ENCODE measurements around the gene PRPF4.
"Not testable (repeated sequence)": the region's sequence is repeated elsewhere in the genome, so short reads cannot be mapped to it uniquely, and the experiment has no call there.

GRCh38 chr9:113249661-113250060 lies 25.8 kb upstream of the PRPF4 start:
- TF ChIP-seq CTCF (IDR thresholded peaks at IDR 0.05; ENCODE audit: extremely low read depth in 1 of 2, insufficient read depth in 1 of 2, low read depth in 1 of 2, low read length in 2 of 2); EZH2 (IDR thresholded peaks at IDR 0.05; ENCODE audit: borderline replicate concordance, low read depth, low read length, severe bottlenecking); POLR2A (IDR thresholded peaks at IDR 0.05; ENCODE audit: low read depth, low read length): not testable (repeated sequence)

Data from endothelial cell of umbilical vein (primary cell).